Measurements from ENCODE around the gene SLC22A6.

Gene SLC22A6

GRCh38 chr11:62988276-62988675 is 3.5 kb upstream of the SLC22A6 start:
- no peak for DNase-seq (ENCODE audit: extremely low read depth, low read depth)
- H3K4me3 ChIP-seq (replicated peaks; ENCODE audit: low read depth, low read length): no peak overlapping the region
- TF ChIP-seq, protein P1, sequence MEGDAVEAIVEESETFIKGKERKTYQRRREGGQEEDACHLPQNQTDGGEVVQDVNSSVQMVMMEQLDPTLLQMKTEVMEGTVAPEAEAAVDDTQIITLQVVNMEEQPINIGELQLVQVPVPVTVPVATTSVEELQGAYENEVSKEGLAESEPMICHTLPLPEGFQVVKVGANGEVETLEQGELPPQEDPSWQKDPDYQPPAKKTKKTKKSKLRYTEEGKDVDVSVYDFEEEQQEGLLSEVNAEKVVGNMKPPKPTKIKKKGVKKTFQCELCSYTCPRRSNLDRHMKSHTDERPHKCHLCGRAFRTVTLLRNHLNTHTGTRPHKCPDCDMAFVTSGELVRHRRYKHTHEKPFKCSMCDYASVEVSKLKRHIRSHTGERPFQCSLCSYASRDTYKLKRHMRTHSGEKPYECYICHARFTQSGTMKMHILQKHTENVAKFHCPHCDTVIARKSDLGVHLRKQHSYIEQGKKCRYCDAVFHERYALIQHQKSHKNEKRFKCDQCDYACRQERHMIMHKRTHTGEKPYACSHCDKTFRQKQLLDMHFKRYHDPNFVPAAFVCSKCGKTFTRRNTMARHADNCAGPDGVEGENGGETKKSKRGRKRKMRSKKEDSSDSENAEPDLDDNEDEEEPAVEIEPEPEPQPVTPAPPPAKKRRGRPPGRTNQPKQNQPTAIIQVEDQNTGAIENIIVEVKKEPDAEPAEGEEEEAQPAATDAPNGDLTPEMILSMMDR (IDR thresholded peaks at IDR 0.05; ENCODE audit: low read depth, low read length, missing control alignments): no peak

- H3K4me3 ChIP-seq (replicated peaks; ENCODE audit: low read depth, low read length): no peak overlapping the region
- no peak for DNase-seq (ENCODE audit: extremely low read depth, low read depth)
- TF ChIP-seq, protein P1 (IDR thresholded peaks at IDR 0.05; ENCODE audit: low read depth, low read length, missing control alignments): no peak
Observed at GRCh38 chr11:62985041-62985750, 429 bp upstream of the SLC22A6 start.

DNA sequence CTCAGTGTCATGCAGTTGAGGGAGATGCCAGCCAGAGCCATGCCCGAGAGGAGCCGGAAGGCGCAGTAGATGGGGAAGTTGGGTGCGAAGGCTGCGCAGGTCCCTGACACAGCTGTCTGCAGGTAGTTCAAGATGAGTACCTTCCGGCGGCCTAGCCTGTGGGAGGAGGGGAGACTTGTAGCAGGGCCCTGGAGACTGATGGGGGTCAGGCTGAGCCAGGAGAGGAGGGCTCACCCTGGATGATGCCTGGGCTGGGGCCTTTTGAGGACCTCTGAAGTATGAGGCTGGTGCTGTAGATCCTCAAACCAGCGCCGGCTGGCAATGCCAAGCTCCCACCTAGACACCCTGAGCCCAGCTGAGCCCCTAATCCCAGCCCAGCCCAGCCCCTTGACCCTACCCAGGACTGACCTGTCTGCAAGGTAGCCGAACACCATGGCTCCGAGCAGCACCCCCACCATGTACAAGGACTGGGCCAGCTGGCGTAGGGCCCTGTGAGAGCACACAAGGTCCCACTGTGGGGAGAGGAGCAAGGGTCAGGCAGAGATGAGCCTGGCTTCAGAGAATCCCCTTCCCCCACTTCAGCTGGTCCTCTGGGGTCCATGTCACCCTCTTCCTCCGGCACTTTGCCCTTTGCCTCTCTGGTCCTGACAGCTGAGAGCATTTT is 1.1 kb downstream of the SLC22A6 start:
- no peak for DNase-seq (ENCODE audit: extremely low read depth, low read depth)
- TF ChIP-seq, protein P1 (IDR thresholded peaks at IDR 0.05; ENCODE audit: low read depth, low read length, missing control alignments): no peak
- no peak overlapping the region for H3K4me3 ChIP-seq (replicated peaks; ENCODE audit: low read depth, low read length)

DNA sequence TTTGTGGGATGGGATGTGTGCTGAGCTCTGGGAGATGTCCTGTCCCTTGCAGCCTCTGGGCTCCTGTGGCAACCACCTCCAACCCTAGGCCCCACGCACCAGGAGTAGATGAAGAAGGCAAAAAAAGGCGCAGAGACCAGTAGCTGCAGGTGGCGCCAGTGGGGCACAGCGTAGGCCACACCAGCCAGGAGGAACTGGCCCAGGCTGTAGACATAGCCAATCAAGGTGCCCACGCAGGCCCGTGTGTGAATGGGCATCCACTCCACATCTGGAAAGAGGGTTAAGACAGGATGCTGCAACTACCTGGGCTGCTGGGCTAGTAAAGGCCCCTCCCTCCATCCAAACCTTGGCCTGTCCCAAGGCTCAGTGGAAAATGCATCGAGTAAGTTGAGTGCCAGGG is 3.0 kb downstream of the SLC22A6 start:
- DNase-seq (ENCODE audit: extremely low read depth, low read depth): no peak
- TF ChIP-seq, protein P1 (IDR thresholded peaks at IDR 0.05; ENCODE audit: low read depth, low read length, missing control alignments): no peak
- no peak overlapping the region for H3K4me3 ChIP-seq (replicated peaks; ENCODE audit: low read depth, low read length)

DNA sequence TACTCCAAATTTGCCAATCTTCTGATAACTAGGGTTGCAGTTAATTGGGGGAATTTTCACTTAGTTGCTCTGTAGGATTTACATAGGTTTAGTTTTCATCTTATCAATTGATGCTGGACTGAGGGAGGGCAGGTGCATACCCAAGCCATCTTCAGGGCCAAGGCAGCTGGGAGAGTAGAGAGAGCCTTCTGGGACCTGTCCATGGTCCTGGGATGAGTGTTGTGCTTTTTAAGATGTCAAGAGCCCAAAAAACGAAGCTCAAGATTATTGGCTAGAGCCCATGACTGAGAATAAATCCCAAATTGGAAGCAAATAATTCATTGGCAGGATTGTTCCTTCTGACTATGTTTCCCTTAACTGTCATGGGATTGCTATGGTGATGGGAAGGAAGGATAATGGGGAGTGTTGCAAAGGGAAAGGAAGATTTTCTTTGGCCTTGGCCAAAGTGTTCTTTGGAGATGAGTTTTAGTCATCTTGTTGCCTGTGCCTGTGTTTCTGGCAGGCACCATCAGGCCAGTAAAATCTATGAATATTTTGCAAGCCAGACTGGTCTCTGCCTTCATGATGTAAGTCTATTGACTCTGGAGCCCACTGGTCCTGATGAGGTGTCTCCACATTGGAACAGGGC is 4.5 kb downstream of the SLC22A6 start:
- TF ChIP-seq, protein P1 (IDR thresholded peaks at IDR 0.05; ENCODE audit: low read depth, low read length, missing control alignments): no peak
- no peak overlapping the region for H3K4me3 ChIP-seq (replicated peaks; ENCODE audit: low read depth, low read length)
- no peak for DNase-seq (ENCODE audit: extremely low read depth, low read depth)

GRCh38 chr11:62976109-62976508 is 8.7 kb downstream of the SLC22A6 start:
- no peak for DNase-seq (ENCODE audit: extremely low read depth, low read depth)
- H3K4me3 ChIP-seq (replicated peaks; ENCODE audit: low read depth, low read length): no peak overlapping the region
- TF ChIP-seq, protein P1 (IDR thresholded peaks at IDR 0.05; ENCODE audit: low read depth, low read length, missing control alignments): no peak
